ENCODE data around the gene PES1.
"Not testable (repeated sequence)": the region's sequence is repeated elsewhere in the genome, so short reads cannot be mapped to it uniquely, and the experiment has no call there.

PES1 gene

GRCh38 chr22:30596886-30597285, 5.2 kb upstream of the PES1 start:
- Histone ChIP-seq H3K4me1 (ENCODE audit: control insufficient read depth, insufficient read depth, low read length) (no peaks in the 10 kb centered on the region), H3K27ac (ENCODE audit: low read depth, low read length) (no peak overlapping the region), H3K9ac (ENCODE audit: low read length) (no peak overlapping the region), H3K4me3 (ENCODE audit: low read depth, low read length) (no peak overlapping the region), H3K36me3 (ENCODE audit: control insufficient read depth, insufficient read depth, low read length) (no peaks in the 10 kb centered on the region), H3K27me3 (ENCODE audit: control insufficient read depth, insufficient read depth, low read length) (peaks cover 8% of the 10 kb centered on the region), H3K9me3 (ENCODE audit: control insufficient read depth, insufficient read depth, low read depth, low read length) (peaks cover 5% of the 10 kb centered on the region; the same call in 1 of the 2 replicates)

GRCh38 chr22:30596199-30596598, 4.5 kb upstream of the PES1 start:
- H3K9ac ChIP-seq (ENCODE audit: low read length): no peak overlapping the region

GRCh38 chr22:30592360-30592713, 627 bp upstream of the PES1 start:
- not testable (repeated sequence) for H3K9me3 ChIP-seq (ENCODE audit: control insufficient read depth, insufficient read depth, low read depth, low read length); H3K4me3 ChIP-seq (ENCODE audit: low read depth, low read length); H3K4me1 ChIP-seq (ENCODE audit: control insufficient read depth, insufficient read depth, low read length); H3K27me3 ChIP-seq (ENCODE audit: control insufficient read depth, insufficient read depth, low read length); H3K27ac ChIP-seq (ENCODE audit: low read depth, low read length); H3K9ac ChIP-seq (ENCODE audit: low read length)
- H3K36me3 ChIP-seq (ENCODE audit: control insufficient read depth, insufficient read depth, low read length): peaks cover 28% of the 10 kb centered on the region

More at GRCh38 chr22:30596199-30596598, 4.5 kb upstream of the PES1 start:
- Histone ChIP-seq H3K4me1 (ENCODE audit: control insufficient read depth, insufficient read depth, low read length) (no peaks in the 10 kb centered on the region), H3K4me3 (ENCODE audit: low read depth, low read length) (no peak overlapping the region; the same call in 1 of the 2 replicates), H3K27ac (ENCODE audit: low read depth, low read length) (no peak overlapping the region), H3K27me3 (ENCODE audit: control insufficient read depth, insufficient read depth, low read length) (peaks cover 8% of the 10 kb centered on the region), H3K36me3 (ENCODE audit: control insufficient read depth, insufficient read depth, low read length) (no peaks in the 10 kb centered on the region), H3K9me3 (ENCODE audit: control insufficient read depth, insufficient read depth, low read depth, low read length) (peaks cover 5% of the 10 kb centered on the region; the same call in 1 of the 2 replicates)

- peak overlapping the region; percentile 96 for H3K9ac ChIP-seq (ENCODE audit: low read length)
- peaks cover 3% of the 10 kb centered on the region; the same call in 1 of the 2 replicates for H3K4me1 ChIP-seq (ENCODE audit: control insufficient read depth, insufficient read depth, low read length)
- peaks cover 39% of the 10 kb centered on the region for H3K36me3 ChIP-seq (ENCODE audit: control insufficient read depth, insufficient read depth, low read length)
- H3K4me3 ChIP-seq (ENCODE audit: low read depth, low read length): peak overlapping the region; percentile 78
- peak overlapping the region; percentile 93; the same call in 1 of the 2 replicates for H3K27ac ChIP-seq (ENCODE audit: low read depth, low read length)
- no peaks in the 10 kb centered on the region for H3K9me3 ChIP-seq (ENCODE audit: control insufficient read depth, insufficient read depth, low read depth, low read length)
- peaks cover 8% of the 10 kb centered on the region for H3K27me3 ChIP-seq (ENCODE audit: control insufficient read depth, insufficient read depth, low read length)
Observed at GRCh38 chr22:30591191-30591587, 521 bp downstream of the PES1 start.

GRCh38 chr22:30586414-30586813, 5.3 kb downstream of the PES1 start:
- Histone ChIP-seq H3K27me3 (ENCODE audit: control insufficient read depth, insufficient read depth, low read length) (no peaks in the 10 kb centered on the region), H3K9ac (ENCODE audit: low read length) (no peak overlapping the region), H3K4me3 (ENCODE audit: low read depth, low read length) (no peak overlapping the region), H3K4me1 (ENCODE audit: control insufficient read depth, insufficient read depth, low read length) (peaks cover 3% of the 10 kb centered on the region; the same call in 1 of the 2 replicates), H3K9me3 (ENCODE audit: control insufficient read depth, insufficient read depth, low read depth, low read length) (no peaks in the 10 kb centered on the region), H3K36me3 (ENCODE audit: control insufficient read depth, insufficient read depth, low read length) (peaks cover 86% of the 10 kb centered on the region), H3K27ac (ENCODE audit: low read depth, low read length) (no peak overlapping the region)

- Histone ChIP-seq H3K27me3 (ENCODE audit: control insufficient read depth, insufficient read depth, low read length) (no peaks in the 10 kb centered on the region), H3K9me3 (ENCODE audit: control insufficient read depth, insufficient read depth, low read depth, low read length) (no peaks in the 10 kb centered on the region), H3K4me1 (ENCODE audit: control insufficient read depth, insufficient read depth, low read length) (no peaks in the 10 kb centered on the region), H3K36me3 (ENCODE audit: control insufficient read depth, insufficient read depth, low read length) (peaks cover 99% of the 10 kb centered on the region), H3K27ac (ENCODE audit: low read depth, low read length) (no peak overlapping the region), H3K4me3 (ENCODE audit: low read depth, low read length) (no peak overlapping the region), H3K9ac (ENCODE audit: low read length) (no peak overlapping the region)
Observed at GRCh38 chr22:30584441-30584840, 7.3 kb downstream of the PES1 start.

- no peaks in the 10 kb centered on the region for H3K4me1 ChIP-seq (ENCODE audit: control insufficient read depth, insufficient read depth, low read length)
- no peak overlapping the region for H3K27ac ChIP-seq (ENCODE audit: low read depth, low read length)
- H3K9me3 ChIP-seq (ENCODE audit: control insufficient read depth, insufficient read depth, low read depth, low read length): no peaks in the 10 kb centered on the region
- no peak overlapping the region for H3K4me3 ChIP-seq (ENCODE audit: low read depth, low read length)
- H3K9ac ChIP-seq (ENCODE audit: low read length): no peak overlapping the region
- no peaks in the 10 kb centered on the region for H3K27me3 ChIP-seq (ENCODE audit: control insufficient read depth, insufficient read depth, low read length)
- peaks cover 98% of the 10 kb centered on the region for H3K36me3 ChIP-seq (ENCODE audit: control insufficient read depth, insufficient read depth, low read length)
Observed at GRCh38 chr22:30582788-30583545, 8.7 kb downstream of the PES1 start.

- H3K4me1 ChIP-seq (ENCODE audit: control insufficient read depth, insufficient read depth, low read length): no peaks in the 10 kb centered on the region
- no peaks in the 10 kb centered on the region for H3K9me3 ChIP-seq (ENCODE audit: control insufficient read depth, insufficient read depth, low read depth, low read length)
- H3K27me3 ChIP-seq (ENCODE audit: control insufficient read depth, insufficient read depth, low read length): no peaks in the 10 kb centered on the region
- H3K9ac ChIP-seq (ENCODE audit: low read length): no peak overlapping the region
- no peak overlapping the region for H3K27ac ChIP-seq (ENCODE audit: low read depth, low read length)
- H3K4me3 ChIP-seq (ENCODE audit: low read depth, low read length): no peak overlapping the region
- H3K36me3 ChIP-seq (ENCODE audit: control insufficient read depth, insufficient read depth, low read length): peaks cover 98% of the 10 kb centered on the region
Observed at GRCh38 chr22:30582051-30582450, 9.7 kb downstream of the PES1 start.

GRCh38 chr22:30580896-30581295, 10.8 kb downstream of the PES1 start:
- Histone ChIP-seq H3K9ac (ENCODE audit: low read length) (no peak overlapping the region), H3K27me3 (ENCODE audit: control insufficient read depth, insufficient read depth, low read length) (no peaks in the 10 kb centered on the region), H3K9me3 (ENCODE audit: control insufficient read depth, insufficient read depth, low read depth, low read length) (no peaks in the 10 kb centered on the region), H3K36me3 (ENCODE audit: control insufficient read depth, insufficient read depth, low read length) (peaks cover 98% of the 10 kb centered on the region), H3K4me1 (ENCODE audit: control insufficient read depth, insufficient read depth, low read length) (no peaks in the 10 kb centered on the region), H3K27ac (ENCODE audit: low read depth, low read length) (no peak overlapping the region), H3K4me3 (ENCODE audit: low read depth, low read length) (no peak overlapping the region)

GRCh38 chr22:30578481-30578880, 13.2 kb downstream of the PES1 start:
- no peaks in the 10 kb centered on the region for H3K9me3 ChIP-seq (ENCODE audit: control insufficient read depth, insufficient read depth, low read depth, low read length)
- peaks cover 12% of the 10 kb centered on the region for H3K4me1 ChIP-seq (ENCODE audit: control insufficient read depth, insufficient read depth, low read length)
- H3K9ac ChIP-seq (ENCODE audit: low read length): no peak overlapping the region
- H3K27me3 ChIP-seq (ENCODE audit: control insufficient read depth, insufficient read depth, low read length): peaks cover 6% of the 10 kb centered on the region; the same call in 1 of the 2 replicates
- no peak overlapping the region for H3K4me3 ChIP-seq (ENCODE audit: low read depth, low read length)
- peaks cover 80% of the 10 kb centered on the region for H3K36me3 ChIP-seq (ENCODE audit: control insufficient read depth, insufficient read depth, low read length)
- H3K27ac ChIP-seq (ENCODE audit: low read depth, low read length): no peak overlapping the region

- Histone ChIP-seq H3K27ac (ENCODE audit: low read depth, low read length) (no peak overlapping the region), H3K36me3 (ENCODE audit: control insufficient read depth, insufficient read depth, low read length) (peaks cover 54% of the 10 kb centered on the region), H3K4me1 (ENCODE audit: control insufficient read depth, insufficient read depth, low read length) (peaks cover 12% of the 10 kb centered on the region), H3K9ac (ENCODE audit: low read length) (no peak overlapping the region), H3K27me3 (ENCODE audit: control insufficient read depth, insufficient read depth, low read length) (peaks cover 6% of the 10 kb centered on the region; the same call in 1 of the 2 replicates), H3K9me3 (ENCODE audit: control insufficient read depth, insufficient read depth, low read depth, low read length) (no peaks in the 10 kb centered on the region), H3K4me3 (ENCODE audit: low read depth, low read length) (no peak overlapping the region)
Observed at GRCh38 chr22:30575859-30576258, 15.9 kb downstream of the PES1 start.
